ENCODE data around the gene C20orf144.

C20orf144 gene

DNA sequence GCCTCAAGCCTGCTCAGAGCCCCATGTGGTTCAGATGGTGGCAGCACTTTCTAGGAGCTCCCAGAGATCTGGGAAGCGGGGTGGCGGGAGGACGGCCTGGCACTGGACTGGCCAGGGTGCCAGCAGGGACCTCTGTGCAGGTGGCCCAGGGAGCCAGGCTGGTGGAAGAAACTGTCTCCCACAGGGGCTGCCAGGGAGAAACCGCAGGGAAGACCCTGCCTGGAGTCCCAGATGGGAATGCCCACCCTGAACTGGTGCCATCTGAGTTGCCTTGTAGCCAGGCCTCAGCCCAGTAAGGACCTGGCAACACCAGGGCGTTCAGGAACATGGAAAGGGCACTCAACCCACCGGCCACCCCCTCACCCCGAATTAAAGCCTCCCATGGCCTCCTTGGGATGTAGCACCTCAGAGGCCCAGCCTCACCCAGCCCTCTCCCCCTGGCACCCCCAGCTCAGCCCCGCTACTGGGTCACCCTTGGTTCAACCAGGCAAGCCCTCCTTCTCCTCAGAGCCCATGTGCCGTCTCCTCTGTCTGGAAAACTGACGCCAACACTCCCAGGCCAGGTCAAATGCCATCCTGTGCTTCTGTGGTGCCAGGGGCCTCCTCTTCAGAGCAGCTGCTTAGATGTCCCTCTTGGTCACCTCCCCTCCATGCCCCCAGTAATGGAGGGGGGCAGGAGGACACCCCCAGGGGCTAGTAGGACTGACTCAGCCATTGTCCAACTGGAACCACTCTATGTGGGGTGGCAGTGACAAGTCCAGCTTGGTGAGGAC, 5.9 kb upstream of the C20orf144 start:
- TF ChIP-seq SIN3A (IDR thresholded peaks at IDR 0.05; ENCODE audit: borderline replicate concordance, insufficient read depth, low read length) (no peak), FOXP2 (optimal IDR thresholded peaks at IDR 0.05; ENCODE audit: borderline replicate concordance, extremely low read depth, extremely low read length, insufficient read depth) (no peak), POLR2AphosphoS5 (IDR thresholded peaks at IDR 0.05; ENCODE audit: low read depth, low read length) (no peak), TAF1 (IDR thresholded peaks at IDR 0.05; ENCODE audit: borderline replicate concordance, insufficient read depth, low read length) (no peak)
- TF ChIP-seq, protein P1, sequence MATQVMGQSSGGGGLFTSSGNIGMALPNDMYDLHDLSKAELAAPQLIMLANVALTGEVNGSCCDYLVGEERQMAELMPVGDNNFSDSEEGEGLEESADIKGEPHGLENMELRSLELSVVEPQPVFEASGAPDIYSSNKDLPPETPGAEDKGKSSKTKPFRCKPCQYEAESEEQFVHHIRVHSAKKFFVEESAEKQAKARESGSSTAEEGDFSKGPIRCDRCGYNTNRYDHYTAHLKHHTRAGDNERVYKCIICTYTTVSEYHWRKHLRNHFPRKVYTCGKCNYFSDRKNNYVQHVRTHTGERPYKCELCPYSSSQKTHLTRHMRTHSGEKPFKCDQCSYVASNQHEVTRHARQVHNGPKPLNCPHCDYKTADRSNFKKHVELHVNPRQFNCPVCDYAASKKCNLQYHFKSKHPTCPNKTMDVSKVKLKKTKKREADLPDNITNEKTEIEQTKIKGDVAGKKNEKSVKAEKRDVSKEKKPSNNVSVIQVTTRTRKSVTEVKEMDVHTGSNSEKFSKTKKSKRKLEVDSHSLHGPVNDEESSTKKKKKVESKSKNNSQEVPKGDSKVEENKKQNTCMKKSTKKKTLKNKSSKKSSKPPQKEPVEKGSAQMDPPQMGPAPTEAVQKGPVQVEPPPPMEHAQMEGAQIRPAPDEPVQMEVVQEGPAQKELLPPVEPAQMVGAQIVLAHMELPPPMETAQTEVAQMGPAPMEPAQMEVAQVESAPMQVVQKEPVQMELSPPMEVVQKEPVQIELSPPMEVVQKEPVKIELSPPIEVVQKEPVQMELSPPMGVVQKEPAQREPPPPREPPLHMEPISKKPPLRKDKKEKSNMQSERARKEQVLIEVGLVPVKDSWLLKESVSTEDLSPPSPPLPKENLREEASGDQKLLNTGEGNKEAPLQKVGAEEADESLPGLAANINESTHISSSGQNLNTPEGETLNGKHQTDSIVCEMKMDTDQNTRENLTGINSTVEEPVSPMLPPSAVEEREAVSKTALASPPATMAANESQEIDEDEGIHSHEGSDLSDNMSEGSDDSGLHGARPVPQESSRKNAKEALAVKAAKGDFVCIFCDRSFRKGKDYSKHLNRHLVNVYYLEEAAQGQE (IDR thresholded peaks at IDR 0.05; ENCODE audit: insufficient read depth in 1 of 2, low read depth in 2 of 2, low read length in 2 of 2): no peak

DNA sequence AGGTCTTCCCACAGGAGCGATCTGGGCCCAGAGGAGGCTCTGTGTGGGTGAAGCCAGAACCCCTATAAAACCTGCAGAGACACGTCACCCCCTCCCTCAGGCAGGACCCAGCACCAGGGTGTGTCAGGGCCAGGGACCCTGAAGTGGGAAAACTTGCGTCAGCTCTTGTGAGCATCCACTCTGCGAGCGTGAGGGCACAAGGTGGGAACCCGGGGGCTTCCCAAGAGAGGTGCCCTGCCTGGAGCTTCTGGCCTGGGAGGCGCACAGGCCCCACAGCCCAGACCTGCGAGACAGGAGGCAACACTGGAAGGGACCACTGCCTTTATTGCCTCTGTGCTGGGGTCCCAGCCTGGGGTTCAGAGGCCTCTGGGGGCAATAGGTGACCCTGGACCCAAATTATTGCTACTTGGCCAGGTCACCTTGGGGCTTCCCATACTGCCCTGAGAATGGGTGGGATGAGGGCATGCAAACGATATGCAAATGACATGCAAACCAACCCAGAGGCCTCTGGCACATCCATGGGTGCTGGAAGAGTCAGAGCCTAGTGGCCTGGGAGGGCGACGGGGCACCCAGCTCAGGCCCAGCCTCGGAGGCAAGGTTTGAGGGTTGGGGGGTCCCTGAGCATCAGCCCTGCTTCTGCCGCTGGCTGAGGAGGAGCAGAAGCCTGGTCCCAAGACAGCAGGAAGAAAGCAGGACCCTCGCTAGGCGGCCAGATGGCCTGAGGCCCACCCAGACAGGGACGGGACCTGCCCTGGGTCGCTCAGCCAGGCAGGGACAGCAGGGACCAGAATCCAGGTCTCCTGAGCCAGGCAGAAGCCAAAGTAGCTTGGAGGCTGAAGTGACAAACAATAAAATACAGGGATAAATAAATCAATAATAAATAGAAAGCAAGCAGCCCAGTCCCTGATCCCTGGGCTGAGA, 5.1 kb upstream of the C20orf144 start:
- no peak for TF ChIP-seq FOXP2 (optimal IDR thresholded peaks at IDR 0.05; ENCODE audit: borderline replicate concordance, extremely low read depth, extremely low read length, insufficient read depth)

DNA sequence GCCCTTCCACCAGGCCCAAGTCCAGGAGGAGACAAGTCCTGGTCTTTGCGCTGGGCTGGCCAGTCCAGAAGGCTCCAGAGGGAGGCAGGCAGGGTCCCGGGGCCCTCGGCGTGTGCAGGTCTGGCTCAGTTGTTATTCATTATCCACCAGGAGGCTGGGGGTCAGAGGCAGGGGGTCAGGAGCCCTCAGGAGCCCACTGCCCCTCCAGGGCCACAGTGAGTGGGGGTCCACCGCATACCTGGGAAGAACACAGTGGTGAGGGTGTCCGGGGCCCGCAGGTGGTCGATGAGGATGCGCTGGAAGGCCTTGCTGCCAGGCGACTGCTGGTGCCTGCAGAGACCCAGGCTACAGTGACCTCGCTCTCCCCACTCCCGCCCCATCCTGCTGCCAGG, 4.4 kb upstream of the C20orf144 start:
- TF ChIP-seq FOXP2 (optimal IDR thresholded peaks at IDR 0.05; ENCODE audit: borderline replicate concordance, extremely low read depth, extremely low read length, insufficient read depth) (no peak), TAF1 (IDR thresholded peaks at IDR 0.05; ENCODE audit: borderline replicate concordance, insufficient read depth, low read length) (no peak), SIN3A (IDR thresholded peaks at IDR 0.05; ENCODE audit: borderline replicate concordance, insufficient read depth, low read length) (no peak), POLR2AphosphoS5 (IDR thresholded peaks at IDR 0.05; ENCODE audit: low read depth, low read length) (no peak)
- TF ChIP-seq, protein P1 (IDR thresholded peaks at IDR 0.05; ENCODE audit: insufficient read depth in 1 of 2, low read depth in 2 of 2, low read length in 2 of 2): no peak

DNA sequence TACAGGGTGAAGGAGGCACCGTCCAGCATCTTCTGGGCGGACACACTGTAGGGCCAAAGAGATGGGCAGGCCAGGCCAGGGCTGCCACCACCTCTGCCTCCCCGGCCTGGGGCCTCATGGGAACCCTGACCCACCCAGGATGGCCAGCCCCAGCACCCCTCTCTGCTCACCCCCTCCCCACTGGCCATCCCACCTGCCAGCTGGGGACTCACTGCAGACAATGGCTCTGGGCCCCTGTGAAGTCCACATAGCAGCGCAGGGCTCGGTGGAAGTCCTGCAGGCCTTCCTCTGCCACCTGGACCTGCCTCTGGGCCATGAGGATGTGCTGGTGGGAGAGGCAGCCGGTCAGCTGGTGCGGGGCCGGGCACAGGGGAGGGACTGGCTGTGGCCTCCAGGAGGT, 3.6 kb upstream of the C20orf144 start:
- no peak for TF ChIP-seq SIN3A (IDR thresholded peaks at IDR 0.05; ENCODE audit: borderline replicate concordance, insufficient read depth, low read length)
- TF ChIP-seq, protein P1 (IDR thresholded peaks at IDR 0.05; ENCODE audit: insufficient read depth in 1 of 2, low read depth in 2 of 2, low read length in 2 of 2): no peak
- no peak for TF ChIP-seq TAF1 (IDR thresholded peaks at IDR 0.05; ENCODE audit: borderline replicate concordance, insufficient read depth, low read length)
- TF ChIP-seq FOXP2 (optimal IDR thresholded peaks at IDR 0.05; ENCODE audit: borderline replicate concordance, extremely low read depth, extremely low read length, insufficient read depth): no peak
- no peak for TF ChIP-seq POLR2AphosphoS5 (IDR thresholded peaks at IDR 0.05; ENCODE audit: low read depth, low read length)

DNA sequence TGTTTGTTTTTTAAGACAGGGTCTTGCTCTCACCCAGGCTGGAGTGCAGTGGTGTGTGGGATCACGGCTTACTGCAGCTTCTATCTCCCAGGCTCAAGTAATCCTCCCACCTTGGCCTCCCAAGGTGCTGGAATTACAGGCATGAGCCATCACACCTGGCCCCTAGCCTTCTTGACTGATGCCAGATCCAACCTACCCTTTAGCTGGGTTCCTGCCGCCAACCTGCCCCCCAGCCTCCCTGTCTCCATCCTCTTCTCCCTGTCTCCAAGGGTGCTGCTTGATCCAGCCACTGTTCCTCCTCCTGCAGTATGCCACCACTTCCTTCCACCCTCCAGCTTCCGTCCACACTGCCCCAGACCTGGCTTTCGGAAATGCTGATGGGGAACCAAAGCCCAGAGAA, 3.2 kb upstream of the C20orf144 start:
- TF ChIP-seq FOXP2 (optimal IDR thresholded peaks at IDR 0.05; ENCODE audit: borderline replicate concordance, extremely low read depth, extremely low read length, insufficient read depth) (no peak), SIN3A (IDR thresholded peaks at IDR 0.05; ENCODE audit: borderline replicate concordance, insufficient read depth, low read length) (no peak), TAF1 (IDR thresholded peaks at IDR 0.05; ENCODE audit: borderline replicate concordance, insufficient read depth, low read length) (no peak), POLR2AphosphoS5 (IDR thresholded peaks at IDR 0.05; ENCODE audit: low read depth, low read length) (no peak)
- TF ChIP-seq, protein P1 (IDR thresholded peaks at IDR 0.05; ENCODE audit: insufficient read depth in 1 of 2, low read depth in 2 of 2, low read length in 2 of 2): no peak

All from PFSK-1 (cell line).